GM12878 (cell line): ENCODE measurements around the gene ALCAM. TPM values are rescaled to one million over a fixed set of nuclear protein-coding genes. Genes with fewer than 3 reads are reported as not detected.

Experiments
- ATAC-seq: fragments of 200-7000 bp; cut with Tn5 transposase; 3 replicates; pipeline ENCODE4 v1.9.1; 2020; ENCODE audit warnings: mild to moderate bottlenecking, moderate library complexity
- BruUV-seq: library from RNA; stranded (reverse); fragments of 400-500 nt; replicated peaks from 2 replicates; lab custom pipeline; 2021; lab: Mats Ljungman, UMichigan
- CTCF ChIA-PET: fragments of 300-600 bp; sonication (Branson Sonifier 250); formaldehyde crosslinking; extraction: SDS; loops from one replicate; lab custom pipeline; 2021; ENCODE audit warnings: inconsistent platforms; lab: Yijun Ruan, JAX
- POLR2A ChIA-PET: fragments of 350-600 bp; formaldehyde crosslinking; extraction: SDS; loops from one replicate; lab custom pipeline; 2021; ENCODE audit warnings: inconsistent platforms; lab: Charles Lee
- RAD21 ChIA-PET: fragments of 300-600 bp; sonication (Branson Sonifier 250); formaldehyde crosslinking; loops from one replicate; lab custom pipeline; 2023; ENCODE audit warnings: antibody characterized with exemption; ENCODE audit not compliant: unreplicated experiment; lab: Charles Lee
- SMC1A ChIA-PET: fragments of 300-600 bp; sonication (Branson Sonifier 250); formaldehyde crosslinking; loops from one replicate; lab custom pipeline; 2023; ENCODE audit not compliant: unreplicated experiment, uncharacterized antibody; lab: Charles Lee
- DNase-seq: peaks from one replicate; pipeline ENCODE4 v3.0.0-alpha.2; 2011; ENCODE audit warnings: low read depth, low spot score
- FAIRE-seq: peaks from 3 replicates; lab custom pipeline; 2011; peaks lifted over from hg19 to GRCh38; lab: Jason Lieb, UNC
- H2AFZ ChIP-seq: 2 replicates; pipeline ENCODE4 v1.6.0; 2011; ENCODE audit warnings: low read depth, low read length, control low read depth; ENCODE audit not compliant: control insufficient read depth
- H3K27ac ChIP-seq: 2 replicates; pipeline ENCODE4 v1.5.1; 2011; ENCODE audit warnings: control low read depth; ENCODE audit not compliant: control insufficient read depth, insufficient read depth
- H3K27me3 ChIP-seq, 2 experiments: replicated peaks in 1 of 2; 2 replicates each; pipeline versions ENCODE4 v1.6.0 to v1.6.1; 2011; ENCODE audit warnings: low read length in 1 of 2; ENCODE audit not compliant: control insufficient read depth in 2 of 2, insufficient read depth in 2 of 2
- H3K36me3 ChIP-seq, 2 experiments: 2 replicates each; pipeline ENCODE4 v1.5.1; 2011; ENCODE audit warnings: low read length in 1 of 2; ENCODE audit not compliant: control insufficient read depth in 2 of 2, insufficient read depth in 2 of 2
- H3K4me1 ChIP-seq: 2 replicates; pipeline ENCODE4 v1.6.1; 2011; ENCODE audit warnings: mild to moderate bottlenecking, low read length, moderate library complexity, mixed read lengths; ENCODE audit not compliant: control insufficient read depth, insufficient read depth
- H3K4me2 ChIP-seq: 2 replicates; pipeline ENCODE4 v1.6.0; 2011; ENCODE audit warnings: control low read depth; ENCODE audit not compliant: control insufficient read depth, insufficient read depth
- H3K4me3 ChIP-seq: fragments of 200-600 bp; sonication (generic); 2 replicates; pipeline ENCODE4 v1.5.1; 2016
- H3K79me2 ChIP-seq: 2 replicates; pipeline ENCODE4 v1.6.0; 2011; ENCODE audit warnings: low read length; ENCODE audit not compliant: control insufficient read depth, insufficient read depth
- H3K9ac ChIP-seq: 2 replicates; pipeline ENCODE4 v1.8.0; 2011; ENCODE audit warnings: low read length, control low read depth, mixed read lengths; ENCODE audit not compliant: control insufficient read depth, insufficient read depth
- H3K9me3 ChIP-seq: replicated peaks from 3 replicates; pipeline ENCODE4 v1.5.1; 2011; ENCODE audit warnings: mild to moderate bottlenecking, low read length; ENCODE audit not compliant: control insufficient read depth, insufficient read depth
- H4K20me1 ChIP-seq: 2 replicates; pipeline ENCODE4 v1.6.0; 2011; ENCODE audit not compliant: control insufficient read depth, insufficient read depth
- IRF4 ChIP-seq: IDR thresholded peaks from 2 replicates; pipeline ENCODE4 v1.6.1; 2011; ENCODE audit warnings: low read depth, low read length
- NFXL1 ChIP-seq: fragments of 450-650 bp; IDR thresholded peaks from 2 replicates; pipeline ENCODE4 v1.6.1; 2017; ENCODE audit warnings: antibody characterized with exemption, mild to moderate bottlenecking, borderline replicate concordance
- PAX8 ChIP-seq: fragments of 450-650 bp; IDR thresholded peaks from 2 replicates; pipeline ENCODE4 v1.6.1; 2017; ENCODE audit warnings: mild to moderate bottlenecking, moderate library complexity
- RBBP5 ChIP-seq: fragments of 200-600 bp; sonication (generic); conservative IDR thresholded peaks from 2 replicates; pipeline ENCODE4 v1.6.1; 2016
- RELA ChIP-seq: fragments of 450-650 bp; IDR thresholded peaks from 2 replicates; pipeline ENCODE4 v1.8.0; 2014; ENCODE audit warnings: borderline replicate concordance; ENCODE audit not compliant: partially characterized antibody
- STAT1 ChIP-seq: fragments of 450-650 bp; conservative IDR thresholded peaks from 2 replicates; pipeline ENCODE4 v1.6.1; 2014; ENCODE audit warnings: antibody characterized with exemption, mild to moderate bottlenecking
- ZNF24 ChIP-seq: fragments of 450-650 bp; IDR thresholded peaks from 2 replicates; pipeline ENCODE4 v1.6.1; 2017; ENCODE audit warnings: antibody characterized with exemption, mild to moderate bottlenecking
- in situ Hi-C: fragments of 300-500 bp; cut with MboI; formaldehyde crosslinking; loops from 9 replicates; pipeline ENCODE4 v1.14.3; 2018; ENCODE audit warnings: mixed read lengths
- intact Hi-C: fragments of 100-400 bp; cut with micrococcal nuclease; formaldehyde crosslinking; loops from one replicate; pipeline ENCODE4 v1.14.2; 2022; ENCODE audit not compliant: unreplicated experiment
- polyA plus RNA-seq, 11 experiments: library from polyadenylated mRNA; depleted of rRNA in 4 of 11; unstranded in 6 of 11; stranded (reverse) in 5 of 11; fragments of >200 nt; fragmentation: Nextera tagmentation in 4 of 11; fragmentation: Illumina TruSeq in 1 of 11; extraction: Ambion mirVana in 4 of 11; extraction: Trizol in 1 of 11; gene quantifications; 1 replicate in 1 of 11; 2 replicates in 10 of 11; pipeline versions ENCODE4 v1.2.1 to v1.2.3, GENCODE V29; 2011 to 2016; ENCODE audit warnings: inconsistent platforms in 2 of 11, missing spikeins in 2 of 11, low read depth in 1 of 11
- total RNA-seq, 4 experiments: library from RNA; depleted of rRNA in 3 of 4; stranded (reverse); fragments of >200 nt in 3 of 4; fragmentation: Illumina TruSeq in 1 of 4; extraction: Trizol in 1 of 4; gene quantifications; 2 replicates each; pipeline versions ENCODE4 v1.2.1 to v1.2.3, GENCODE V29; 2013 to 2021
- TF ChIP-seq, protein P1 (sequence below): fragments of 450-650 bp; formaldehyde crosslinking; IDR thresholded peaks from 2 replicates; pipeline ENCODE4 v1.4.0; 2022; ENCODE audit warnings: mild to moderate bottlenecking, moderate library complexity

ALCAM gene
- total and polyA plus RNA-seq, 10 of the 15 experiments (the other 5 are each of a cell fraction or from before 2014, with no cell fraction given) = 12.2 to 54.2 (median 32.6) TPM

DNA sequence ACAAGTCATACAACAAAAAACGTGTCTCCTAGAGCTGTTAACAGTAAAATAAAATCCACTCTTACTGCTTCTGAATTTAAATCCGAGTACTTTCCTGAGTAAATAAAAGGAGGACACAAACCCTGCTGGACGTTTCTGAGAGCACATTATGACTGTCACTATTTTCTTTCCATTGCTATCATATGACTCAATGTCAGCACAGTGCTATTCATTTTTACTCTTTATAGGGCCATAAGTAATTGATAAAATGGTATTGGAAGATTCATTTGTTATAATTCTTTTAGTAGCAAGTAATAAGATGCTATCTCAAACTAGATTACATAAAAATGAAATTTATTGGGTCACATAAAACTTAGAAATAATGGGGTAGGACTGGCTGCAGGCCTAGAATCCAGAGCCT lies 68.6 kb downstream of the ALCAM start (continued):
- no peak for TF ChIP-seq NFXL1
- no peak for TF ChIP-seq STAT1
- TF ChIP-seq PAX8 = no peak

DNA sequence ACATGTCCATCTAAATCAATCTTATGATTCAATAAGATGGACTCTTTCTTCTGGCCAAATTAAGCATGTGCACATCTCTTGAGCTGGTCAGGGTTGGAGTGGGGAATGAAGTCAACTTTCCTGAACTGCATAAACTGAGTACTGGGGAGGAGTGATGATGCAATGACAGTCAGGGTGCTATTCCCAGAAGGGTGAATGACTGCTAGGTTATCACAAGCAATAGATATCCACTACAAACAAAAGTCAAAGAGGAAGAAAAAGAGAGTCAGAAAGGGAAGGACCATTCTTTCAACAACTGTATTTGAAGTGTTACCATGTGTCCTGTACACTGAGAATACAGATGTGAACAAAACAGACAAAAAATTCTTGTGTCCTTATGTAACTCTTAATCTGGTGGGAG lies 70.0 kb downstream of the ALCAM start:
- H3K4me2 ChIP-seq = no peak overlapping the region
- SMC1A ChIA-PET = interaction anchor here (1.0 to 1.6 kb wide), 3 partner anchors 9 to 40 kb away, joined by 3 to 4 read pairs (median 3); no protein-coding TSS in a partner anchor
- TF ChIP-seq, protein P1, sequence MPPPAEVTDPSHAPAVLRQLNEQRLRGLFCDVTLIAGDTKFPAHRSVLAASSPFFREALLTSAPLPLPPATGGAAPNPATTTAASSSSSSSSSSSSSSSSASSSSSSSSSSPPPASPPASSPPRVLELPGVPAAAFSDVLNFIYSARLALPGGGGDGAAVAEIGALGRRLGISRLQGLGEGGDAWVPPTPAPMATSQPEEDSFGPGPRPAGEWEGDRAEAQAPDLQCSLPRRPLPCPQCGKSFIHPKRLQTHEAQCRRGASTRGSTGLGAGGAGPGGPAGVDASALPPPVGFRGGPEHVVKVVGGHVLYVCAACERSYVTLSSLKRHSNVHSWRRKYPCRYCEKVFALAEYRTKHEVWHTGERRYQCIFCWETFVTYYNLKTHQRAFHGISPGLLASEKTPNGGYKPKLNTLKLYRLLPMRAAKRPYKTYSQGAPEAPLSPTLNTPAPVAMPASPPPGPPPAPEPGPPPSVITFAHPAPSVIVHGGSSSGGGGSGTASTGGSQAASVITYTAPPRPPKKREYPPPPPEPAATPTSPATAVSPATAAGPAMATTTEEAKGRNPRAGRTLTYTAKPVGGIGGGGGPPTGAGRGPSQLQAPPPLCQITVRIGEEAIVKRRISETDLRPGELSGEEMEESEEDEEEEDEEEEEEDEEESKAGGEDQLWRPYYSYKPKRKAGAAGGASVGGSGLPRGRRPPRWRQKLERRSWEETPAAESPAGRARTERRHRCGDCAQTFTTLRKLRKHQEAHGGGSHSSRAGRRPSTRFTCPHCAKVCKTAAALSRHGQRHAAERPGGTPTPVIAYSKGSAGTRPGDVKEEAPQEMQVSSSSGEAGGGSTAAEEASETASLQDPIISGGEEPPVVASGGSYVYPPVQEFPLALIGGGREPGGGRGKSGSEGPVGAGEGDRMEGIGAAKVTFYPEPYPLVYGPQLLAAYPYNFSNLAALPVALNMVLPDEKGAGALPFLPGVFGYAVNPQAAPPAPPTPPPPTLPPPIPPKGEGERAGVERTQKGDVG (CRISPR knock-in tag) = no peak
- TF ChIP-seq RBBP5 (no peak), RELA (no peak), IRF4 (no peak), ZNF24 (no peak)
- intact Hi-C loops = no loop called here
- H3K27me3 ChIP-seq = no peaks in the 10 kb centered on the region
- no peaks in the 10 kb centered on the region for H3K4me1 ChIP-seq
- H3K79me2 ChIP-seq = no peaks in the 10 kb centered on the region
- no peaks in the 10 kb centered on the region for H4K20me1 ChIP-seq
- RAD21 ChIA-PET = no interaction called here
- in situ Hi-C loops = no loop called here
- H3K9me3 ChIP-seq = no peaks in the 10 kb centered on the region; the same call in 1 of the 3 replicates
- H2AFZ ChIP-seq = no peak overlapping the region
- CTCF ChIA-PET = interaction anchor here (2.2 kb wide), 1 partner anchor 10 kb away, joined by 8 read pairs; no protein-coding TSS in a partner anchor
- FAIRE-seq = no peak
- no peak for ATAC-seq
- no TSS peak for BruUV-seq
- no peak overlapping the region for H3K27ac ChIP-seq
- POLR2A ChIA-PET = no interaction called here
- no peak overlapping the region for H3K4me3 ChIP-seq
- H3K9ac ChIP-seq = no peak overlapping the region
- H3K36me3 ChIP-seq = no peaks in the 10 kb centered on the region
- DNase-seq = no peak
